Smooth muscle cell (in vitro differentiated cells): Measurements from ENCODE around the gene GOLGA8N. TPM values are rescaled to one million over a fixed set of nuclear protein-coding genes. Genes with fewer than 3 reads are reported as not detected.

Experiments
- DNase-seq: peaks from one replicate; lab custom pipeline; 2025; ENCODE audit not compliant: unreplicated experiment; lab: John Stamatoyannopoulos, UW
- H2AFZ ChIP-seq: fragments of 200-600 bp; sonication (generic); 2 replicates; pipeline ENCODE4 v1.6.0; 2016; ENCODE audit warnings: antibody characterized with exemption, low read depth, mild to moderate bottlenecking
- H3F3A ChIP-seq: fragments of 200-600 bp; sonication (generic); 2 replicates; pipeline ENCODE4 v1.6.0; 2017; ENCODE audit warnings: antibody characterized with exemption, low read depth
- H3K27ac ChIP-seq: fragments of 200-600 bp; sonication (generic); 2 replicates; pipeline ENCODE4 v1.5.1; 2016; ENCODE audit warnings: low read depth, mild to moderate bottlenecking
- H3K27me3 ChIP-seq: fragments of 200-600 bp; sonication (generic); 2 replicates; pipeline ENCODE4 v1.6.1; 2016; ENCODE audit warnings: low read depth, mild to moderate bottlenecking
- H3K36me3 ChIP-seq: fragments of 200-600 bp; sonication (generic); 2 replicates; pipeline ENCODE4 v1.5.1; 2016; ENCODE audit warnings: low read depth
- H3K4me1 ChIP-seq: fragments of 200-600 bp; sonication (generic); 2 replicates; pipeline ENCODE4 v1.5.1; 2016; ENCODE audit warnings: low read depth
- H3K4me2 ChIP-seq: fragments of 200-600 bp; sonication (generic); 2 replicates; pipeline ENCODE4 v1.6.0; 2016; ENCODE audit warnings: mild to moderate bottlenecking
- H3K4me3 ChIP-seq: fragments of 200-600 bp; sonication (generic); 2 replicates; pipeline ENCODE4 v1.5.1; 2016; ENCODE audit warnings: mild to moderate bottlenecking
- H3K79me2 ChIP-seq: fragments of 200-600 bp; sonication (generic); 2 replicates; pipeline ENCODE4 v1.6.0; 2016; ENCODE audit warnings: low read depth, mild to moderate bottlenecking
- H3K9ac ChIP-seq: fragments of 200-600 bp; sonication (generic); 2 replicates; pipeline ENCODE4 v1.6.0; 2016; ENCODE audit warnings: low read depth
- H3K9me3 ChIP-seq: fragments of 200-600 bp; sonication (generic); replicated peaks from 2 replicates; pipeline ENCODE4 v1.5.1; 2016; ENCODE audit warnings: low read depth
- H4K20me1 ChIP-seq: fragments of 200-600 bp; sonication (generic); 2 replicates; pipeline ENCODE4 v1.6.0; 2016; ENCODE audit warnings: low read depth
- WGBS: methylation state at CpG from one replicate; pipeline ENCODE4 v1.1.7; 2016; ENCODE audit warnings: low lambda C conversion rate; 5-methylcytosine and 5-hydroxymethylcytosine counted together
- polyA plus RNA-seq: library from polyadenylated mRNA; unstranded; fragments of >200 nt; fragmentation: Nextera tagmentation; extraction: Ambion mirVana; gene quantifications from 2 replicates; pipeline ENCODE4 v1.2.1, GENCODE V29; 2016
- total RNA-seq: library from RNA; depleted of rRNA; stranded (reverse); fragments of >200 nt; gene quantifications from 2 replicates; pipeline ENCODE4 v1.2.3, GENCODE V29; 2014
- TF ChIP-seq, protein P1 (sequence below): fragments of 200-600 bp; sonication (generic); IDR thresholded peaks from 2 replicates; pipeline ENCODE4 v1.5.1; 2017; ENCODE audit warnings: borderline replicate concordance, mild to moderate bottlenecking, antibody characterized with exemption; ENCODE audit not compliant: insufficient read depth, poor library complexity, severe bottlenecking

The GOLGA8N gene
- total and polyA plus RNA-seq, 2 experiments from 2014 or later, result 0.39 to 3.1 TPM

DNA sequence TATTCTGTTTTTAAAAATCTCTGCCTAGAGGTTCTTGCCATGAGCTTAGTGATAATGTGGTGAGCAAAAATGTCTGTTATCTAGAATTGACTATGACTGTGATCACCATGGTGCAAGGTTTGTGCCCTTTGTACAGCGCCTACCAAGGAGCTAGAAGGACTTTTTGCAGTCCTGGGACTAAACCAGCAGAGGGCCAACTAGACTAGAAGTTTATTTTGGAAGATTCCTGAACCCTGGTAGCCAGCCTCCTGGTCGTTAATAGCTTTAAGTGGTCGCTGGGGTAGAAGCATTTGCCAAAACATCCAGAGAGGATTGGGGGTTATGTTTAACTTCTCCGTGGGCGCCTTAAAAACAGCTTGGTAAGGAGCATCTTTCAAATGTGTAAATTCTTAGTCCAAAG, 56.1 kb downstream of the GOLGA8N start:
- 51% methylated on average over 5 of the region's 5 CpGs for WGBS

DNA sequence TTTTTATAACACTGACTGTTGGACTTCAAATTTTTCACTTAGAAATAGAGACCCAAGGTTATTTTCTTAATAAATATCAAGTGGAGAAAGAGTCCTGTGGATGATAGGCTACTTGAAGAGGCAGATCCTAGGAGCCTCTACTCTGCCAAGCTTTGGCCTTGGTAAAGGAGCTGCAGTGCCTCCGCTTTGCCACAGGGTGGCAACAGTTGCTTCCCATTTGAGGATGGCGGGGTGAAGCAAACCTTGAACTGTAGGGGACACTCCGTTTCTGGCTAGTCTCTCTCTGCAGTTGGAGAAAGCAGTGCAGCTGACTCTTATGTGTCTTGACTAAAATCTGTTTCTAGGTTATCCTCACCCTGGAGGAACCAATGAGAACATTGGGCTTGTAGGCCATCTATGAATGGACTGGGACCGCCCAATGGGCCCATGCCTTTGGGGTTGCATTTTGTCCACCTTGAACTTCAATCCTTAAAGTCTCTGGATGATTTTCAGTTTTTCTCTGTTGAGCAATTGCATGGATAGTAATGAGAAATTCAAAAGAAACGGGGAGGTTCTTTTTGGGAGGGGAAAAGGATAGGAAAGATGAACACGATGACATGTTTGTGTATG, 58.1 kb downstream of the GOLGA8N start:
- WGBS, result 35% methylated on average over 6 of the region's 6 CpGs
- Histone ChIP-seq H3K4me3 (no peak overlapping the region), H2AFZ (no peak overlapping the region), H3K27ac (no peak overlapping the region), H4K20me1 (no peaks in the 10 kb centered on the region), H3K4me1 (no peaks in the 10 kb centered on the region), H3K79me2 (no peaks in the 10 kb centered on the region), H3K4me2 (no peak overlapping the region), H3K36me3 (no peaks in the 10 kb centered on the region), H3K9me3 (no peaks in the 10 kb centered on the region), H3F3A (no peaks in the 10 kb centered on the region), H3K9ac (no peak overlapping the region), H3K27me3 (no peaks in the 10 kb centered on the region)
- DNase-seq, result no peak
- TF ChIP-seq, protein P1, sequence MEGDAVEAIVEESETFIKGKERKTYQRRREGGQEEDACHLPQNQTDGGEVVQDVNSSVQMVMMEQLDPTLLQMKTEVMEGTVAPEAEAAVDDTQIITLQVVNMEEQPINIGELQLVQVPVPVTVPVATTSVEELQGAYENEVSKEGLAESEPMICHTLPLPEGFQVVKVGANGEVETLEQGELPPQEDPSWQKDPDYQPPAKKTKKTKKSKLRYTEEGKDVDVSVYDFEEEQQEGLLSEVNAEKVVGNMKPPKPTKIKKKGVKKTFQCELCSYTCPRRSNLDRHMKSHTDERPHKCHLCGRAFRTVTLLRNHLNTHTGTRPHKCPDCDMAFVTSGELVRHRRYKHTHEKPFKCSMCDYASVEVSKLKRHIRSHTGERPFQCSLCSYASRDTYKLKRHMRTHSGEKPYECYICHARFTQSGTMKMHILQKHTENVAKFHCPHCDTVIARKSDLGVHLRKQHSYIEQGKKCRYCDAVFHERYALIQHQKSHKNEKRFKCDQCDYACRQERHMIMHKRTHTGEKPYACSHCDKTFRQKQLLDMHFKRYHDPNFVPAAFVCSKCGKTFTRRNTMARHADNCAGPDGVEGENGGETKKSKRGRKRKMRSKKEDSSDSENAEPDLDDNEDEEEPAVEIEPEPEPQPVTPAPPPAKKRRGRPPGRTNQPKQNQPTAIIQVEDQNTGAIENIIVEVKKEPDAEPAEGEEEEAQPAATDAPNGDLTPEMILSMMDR, result peak; percentile 93

More for the DNA sequence above, 56.1 kb downstream of the GOLGA8N start:
- Histone ChIP-seq H3K4me1 (no peaks in the 10 kb centered on the region), H3K79me2 (no peaks in the 10 kb centered on the region), H3K4me2 (no peak overlapping the region), H3F3A (no peaks in the 10 kb centered on the region), H3K4me3 (no peak overlapping the region), H4K20me1 (no peaks in the 10 kb centered on the region), H3K27ac (no peak overlapping the region), H3K27me3 (no peaks in the 10 kb centered on the region), H3K9ac (no peak overlapping the region), H3K36me3 (no peaks in the 10 kb centered on the region), H3K9me3 (no peaks in the 10 kb centered on the region), H2AFZ (no peak overlapping the region)
- TF ChIP-seq, protein P1, result peak; percentile 39
- no peak for DNase-seq

DNA sequence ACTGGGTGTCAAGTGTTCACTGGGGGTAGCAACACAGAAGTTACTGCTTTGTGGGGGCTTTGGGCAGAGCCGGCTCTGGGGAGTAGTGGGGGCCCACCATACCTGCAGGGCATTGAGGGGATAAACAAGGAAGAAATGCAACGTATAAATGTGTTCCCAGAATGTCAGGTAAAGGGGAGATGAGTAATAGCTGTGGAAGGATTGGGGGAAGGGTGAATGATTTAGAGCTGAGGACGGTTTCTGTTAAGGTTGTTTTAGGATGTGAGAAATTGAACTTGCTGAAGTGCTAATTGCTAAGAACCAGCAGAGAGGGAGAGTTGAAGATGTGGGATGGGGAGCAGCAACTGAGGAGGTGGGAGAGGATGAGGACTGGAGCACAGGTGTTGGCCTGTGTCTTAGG, 58.9 kb downstream of the GOLGA8N start:
- Histone ChIP-seq H3K27ac (no peak overlapping the region), H3K27me3 (no peaks in the 10 kb centered on the region), H3K4me1 (no peaks in the 10 kb centered on the region), H3K36me3 (no peaks in the 10 kb centered on the region), H3F3A (no peaks in the 10 kb centered on the region), H2AFZ (no peak overlapping the region), H3K9me3 (no peaks in the 10 kb centered on the region), H3K9ac (no peak overlapping the region), H3K4me3 (no peak overlapping the region), H3K4me2 (no peak overlapping the region), H4K20me1 (no peaks in the 10 kb centered on the region), H3K79me2 (no peaks in the 10 kb centered on the region)
- no peak for DNase-seq
- WGBS, result 60% methylated on average over 3 of the region's 3 CpGs
- TF ChIP-seq, protein P1, result no peak

DNA sequence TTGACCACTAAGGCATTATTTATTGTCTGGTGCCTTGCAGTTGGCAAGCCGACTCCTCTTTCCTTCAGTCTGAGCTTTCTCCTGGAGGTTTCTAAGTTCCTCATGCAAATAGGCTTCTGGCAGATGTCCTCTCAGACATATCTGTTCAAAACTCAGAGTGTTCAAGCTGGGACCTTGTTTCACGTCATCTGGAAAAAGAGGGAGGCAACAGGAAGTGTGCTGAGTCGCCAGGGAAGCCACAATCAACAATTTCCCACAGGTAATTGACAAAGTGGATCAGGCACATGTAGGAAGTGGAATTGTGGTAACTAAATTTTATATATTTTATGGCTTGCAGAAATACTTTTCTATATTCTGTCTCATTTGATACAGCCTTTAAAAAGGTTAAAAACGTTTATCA, 62.8 kb downstream of the GOLGA8N start:
- Histone ChIP-seq H3K4me3 (no peak overlapping the region), H3K4me1 (peaks cover 2% of the 10 kb centered on the region), H3K9ac (no peak overlapping the region), H3K9me3 (no peaks in the 10 kb centered on the region), H3F3A (peaks cover 12% of the 10 kb centered on the region), H3K4me2 (no peak overlapping the region), H4K20me1 (no peaks in the 10 kb centered on the region), H2AFZ (no peak overlapping the region), H3K36me3 (no peaks in the 10 kb centered on the region), H3K27me3 (no peaks in the 10 kb centered on the region), H3K79me2 (no peaks in the 10 kb centered on the region), H3K27ac (no peak overlapping the region)
- DNase-seq, result no peak
- TF ChIP-seq, protein P1, result no peak
- WGBS, result 66% methylated on average over 4 of the region's 4 CpGs
